Right cardiac atrium (tissue), 5 donors: Measurements from ENCODE around the gene FGF21. TPM values are rescaled to one million over a fixed set of nuclear protein-coding genes. Genes with fewer than 3 reads are reported as not detected.
"Not testable (repeated sequence)": the region's sequence is repeated elsewhere in the genome, so short reads cannot be mapped to it uniquely, and the experiment has no call there.

Experiments
- ATAC-seq, 2 donors: fragments of 200-7000 bp; cut with Tn5 transposase; one replicate each; pipeline versions ENCODE4 v1.8.0 to v1.9.1; 2020; ENCODE audit warnings: moderate library complexity in 2 of 2, mild to moderate bottlenecking in 1 of 2
- DNase-seq, 3 donors: peaks; one replicate each; pipeline ENCODE4 v3.0.0-alpha.2; 2020
- H3K27ac ChIP-seq: one replicate; pipeline ENCODE4 v1.5.1; 2013; ENCODE audit warnings: mild to moderate bottlenecking, low read length, control low read depth, moderate library complexity
- H3K27me3 ChIP-seq: one replicate; pipeline ENCODE4 v1.6.1; 2013; ENCODE audit not compliant: control insufficient read depth, insufficient read depth
- H3K4me1 ChIP-seq: one replicate; pipeline ENCODE4 v1.6.1; 2013; ENCODE audit warnings: low read length; ENCODE audit not compliant: control insufficient read depth, insufficient read depth
- H3K4me3 ChIP-seq: one replicate; pipeline ENCODE4 v1.5.1; 2013; ENCODE audit warnings: low read length, control low read depth
- H3K9me3 ChIP-seq: one replicate; pipeline ENCODE4 v1.6.1; 2013; ENCODE audit warnings: low read length; ENCODE audit not compliant: control insufficient read depth
- WGBS: extraction: QIAGEN DNeasy Blood & Tissue Kit; methylation state at CpG from one replicate; pipeline ENCODE4 v1.1.7; 2013; 5-methylcytosine and 5-hydroxymethylcytosine counted together
- intact Hi-C, 4 donors: fragments of 100-400 bp; cut with DNase I; formaldehyde crosslinking; loops; one replicate each; pipeline versions ENCODE4 v1.11.0 to v1.14.0; 2022 to 2023
- polyA plus RNA-seq: library from polyadenylated mRNA; stranded (reverse); fragments of 200-250 nt; gene quantifications from one replicate; pipeline ENCODE4 v1.2.3, GENCODE V29; 2013
- total RNA-seq, 4 donors: library from RNA; stranded (reverse); fragmentation: NEBNext Ultra II Directional; extraction: Animal tissue kit (Norgen Biotek cat#: 25700); gene quantifications; one replicate each; pipeline ENCODE4 v1.2.1, GENCODE V29; 2021
- donor health status: healthy with polysubstance abuse.
- donor health status: DM: no; HTN: yes; CAD: no.
- donor health status: DM: no; HTN: no; CAD: no.
- donor health status: DM: no; HTN: yes; CAD: no; lungs with severe emphysema.
- donor health status: DM: yes; HTN: yes; CAD: no.

FGF21 gene
- total and polyA plus RNA-seq, 5 donors, result not detected

DNA sequence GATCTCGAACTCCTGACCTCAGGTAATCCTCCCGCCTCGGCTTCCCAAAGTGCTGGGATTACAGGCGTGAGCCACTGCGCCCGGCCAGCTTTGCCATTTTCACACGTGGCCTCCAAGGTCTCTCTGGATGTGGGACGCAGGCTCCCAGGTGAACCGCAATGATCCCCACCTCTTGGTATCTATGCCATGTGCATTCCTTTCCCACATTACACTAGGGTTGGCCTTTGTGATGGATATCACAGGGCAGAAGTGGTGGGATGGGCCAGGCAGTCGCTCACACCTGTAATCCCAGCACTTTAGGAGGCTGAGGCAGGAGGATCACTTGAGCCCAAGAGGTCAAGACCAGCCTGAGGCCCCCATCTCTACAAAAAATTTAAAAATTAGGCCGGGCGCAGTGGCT, 22.4 kb downstream of the FGF21 start:
- no peaks in the 10 kb centered on the region for H3K27me3 ChIP-seq
- intact Hi-C loops, result no loop called here
- DNase-seq (no peak), ATAC-seq (no peak)
- H3K9me3 ChIP-seq, result no peaks in the 10 kb centered on the region
- H3K27ac ChIP-seq, result no peak overlapping the region
- H3K4me1 ChIP-seq, result peaks cover 2% of the 10 kb centered on the region
- 93% methylated on average over 12 of the region's 12 CpGs for WGBS
- H3K4me3 ChIP-seq, result no peak overlapping the region

DNA sequence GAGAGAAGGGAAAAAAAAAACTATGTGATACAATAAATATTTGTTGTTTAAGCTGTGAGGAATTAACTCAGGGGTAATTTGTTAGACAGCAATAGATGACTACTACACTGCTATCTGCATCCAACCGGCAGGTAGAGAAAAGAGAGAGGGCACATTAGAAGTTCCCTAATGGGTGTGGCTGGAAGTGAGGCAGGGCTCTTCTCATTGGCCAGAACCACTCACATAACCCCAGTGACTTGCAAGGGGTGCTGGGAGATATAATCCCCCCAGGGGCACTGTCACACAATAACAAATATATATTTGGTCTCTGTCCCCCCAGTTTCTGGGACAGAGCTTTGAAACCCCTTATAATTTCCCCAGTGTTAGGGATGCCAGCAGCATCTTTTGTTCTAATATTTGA, 24.3 kb downstream of the FGF21 start:
- intact Hi-C loops, result no loop called here
- no peak overlapping the region for H3K27ac ChIP-seq
- H3K4me3 ChIP-seq, result no peak overlapping the region
- no peaks in the 10 kb centered on the region for H3K27me3 ChIP-seq
- WGBS, result 52% methylated on average over 1 of the region's 1 CpG
- no peaks in the 10 kb centered on the region for H3K9me3 ChIP-seq
- no peak for DNase-seq
- ATAC-seq, result no peak
- peaks cover 2% of the 10 kb centered on the region for H3K4me1 ChIP-seq

DNA sequence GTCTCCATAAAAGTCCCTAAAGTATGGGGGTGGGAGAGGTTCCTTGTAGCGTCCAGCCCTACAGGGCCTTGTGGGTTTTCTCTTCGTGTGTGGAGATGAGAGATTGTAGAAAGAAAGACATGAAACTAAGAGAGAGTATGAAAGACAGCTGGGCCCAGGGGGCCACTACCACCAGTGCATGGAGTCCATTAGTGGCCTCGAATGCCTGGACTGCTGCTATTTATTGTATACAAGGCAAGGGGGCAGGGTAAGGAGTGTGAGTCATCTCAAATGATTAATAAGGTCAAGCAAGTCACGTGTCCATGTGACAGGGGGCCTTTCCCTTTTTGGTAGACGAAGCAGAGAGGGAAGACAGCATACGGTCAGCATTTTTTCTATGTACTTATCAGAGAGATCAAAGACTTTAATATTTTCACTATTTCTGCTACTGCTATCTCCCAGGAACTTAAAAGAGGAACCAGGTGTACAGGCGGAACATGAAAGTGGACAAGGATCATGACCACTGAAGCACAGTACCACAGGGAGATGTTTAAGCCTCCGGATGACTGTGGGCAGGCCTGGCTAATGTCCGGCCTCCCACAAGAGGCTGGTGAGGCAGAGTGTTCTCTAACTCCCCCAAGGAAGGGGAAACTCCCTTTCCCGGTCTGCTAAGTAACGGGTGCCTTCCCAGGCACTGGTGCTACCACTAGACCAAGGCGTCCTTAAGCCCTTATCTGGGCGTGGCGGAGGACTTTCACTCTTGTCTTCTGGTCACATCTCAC, 25.5 kb downstream of the FGF21 start:
- intact Hi-C loops, result no loop called here
- 53% methylated on average over 14 of the region's 14 CpGs for WGBS

DNA sequence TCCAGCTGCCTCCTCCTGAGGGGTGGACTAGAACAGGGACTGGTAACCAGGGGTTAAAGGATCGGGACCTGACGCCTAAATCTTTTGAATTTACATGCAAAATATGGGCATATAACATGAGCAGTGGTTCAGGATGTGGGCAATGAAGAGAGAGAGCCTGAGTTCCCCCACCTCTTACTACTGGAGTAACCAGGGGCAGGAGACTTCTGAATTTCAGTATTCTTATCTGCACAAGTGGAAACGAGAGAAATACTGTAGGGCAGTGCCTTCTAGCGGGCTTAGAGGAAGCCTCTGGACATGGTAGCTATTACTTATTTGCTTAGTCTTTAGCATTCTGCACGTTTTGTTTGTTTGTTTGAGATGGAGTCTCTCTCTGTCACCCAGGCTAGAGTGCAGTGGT, 29.2 kb downstream of the FGF21 start:
- no peak for DNase-seq
- 55% methylated on average over 5 of the region's 5 CpGs for WGBS
- H3K4me1 ChIP-seq, result peaks cover 2% of the 10 kb centered on the region
- intact Hi-C loops, result no loop called here
- no peaks in the 10 kb centered on the region for H3K27me3 ChIP-seq
- no peak overlapping the region for H3K4me3 ChIP-seq
- H3K27ac ChIP-seq, result no peak overlapping the region
- no peak for ATAC-seq
- H3K9me3 ChIP-seq, result no peaks in the 10 kb centered on the region

More for the DNA sequence above, 25.5 kb downstream of the FGF21 start:
- H3K4me3 ChIP-seq, result no peak overlapping the region
- DNase-seq (peak in 1 of 3 donors; percentile 28), ATAC-seq (peak; percentile 4 to 30)
- no peaks in the 10 kb centered on the region for H3K27me3 ChIP-seq
- peaks cover 2% of the 10 kb centered on the region for H3K4me1 ChIP-seq
- no peaks in the 10 kb centered on the region for H3K9me3 ChIP-seq
- peak overlapping the region; percentile 39 for H3K27ac ChIP-seq

DNA sequence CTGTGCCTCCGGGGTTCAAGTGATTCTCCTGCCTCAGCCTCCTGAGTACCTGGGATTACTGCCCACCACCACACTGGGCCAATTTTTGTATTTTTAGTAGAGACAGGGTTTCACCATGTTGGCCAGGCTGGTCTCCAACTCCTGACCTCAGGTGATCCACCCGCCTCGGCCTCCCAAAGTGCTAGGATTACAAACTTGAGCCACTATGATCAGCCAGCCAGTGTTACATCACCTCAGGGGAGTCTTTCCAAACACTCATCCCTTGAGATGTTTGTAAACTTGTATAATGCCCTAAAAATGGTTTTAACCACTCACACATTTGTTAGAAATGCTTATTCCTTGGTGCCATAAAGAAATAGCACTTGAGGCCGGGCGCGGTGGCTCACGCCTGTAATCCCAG, 31.1 kb downstream of the FGF21 start:
- 93% methylated on average over 7 of the region's 7 CpGs for WGBS
- peak in 1 of 3 donors; percentile 34 for DNase-seq
- H3K27me3 ChIP-seq, H3K27ac ChIP-seq, H3K9me3 ChIP-seq, H3K4me3 ChIP-seq, ATAC-seq, H3K4me1 ChIP-seq: not testable (repeated sequence)
- intact Hi-C loops, result loop anchor here in 1 of 4 donors (5.0 kb wide), 1 partner anchor 56 kb away; no protein-coding TSS in a partner anchor

DNA sequence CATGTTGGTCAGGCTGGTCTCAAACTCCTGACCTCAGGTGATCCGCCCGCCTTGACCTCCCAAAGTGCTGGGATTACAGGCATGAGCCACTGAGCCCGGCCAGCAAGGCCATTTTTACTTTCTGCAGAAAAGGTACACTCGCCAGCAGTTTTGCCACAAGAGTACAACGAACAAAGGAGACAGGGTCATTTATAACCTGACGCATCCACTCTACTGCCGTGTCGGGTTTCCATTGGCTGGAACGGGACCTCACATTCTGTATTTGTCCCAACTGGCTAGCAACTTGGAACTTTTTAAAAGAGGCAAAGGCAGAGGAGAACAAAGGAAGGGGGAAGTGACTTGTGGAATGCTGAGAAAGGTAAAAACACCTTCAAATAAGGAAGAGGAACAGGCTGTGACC, 32.0 kb downstream of the FGF21 start:
- H3K9me3 ChIP-seq, H3K4me1 ChIP-seq, ATAC-seq, H3K27ac ChIP-seq, H3K27me3 ChIP-seq, H3K4me3 ChIP-seq: not testable (repeated sequence)
- intact Hi-C loops, result loop anchor here in 1 of 4 donors (5.0 kb wide), 1 partner anchor 55 kb away; no protein-coding TSS in a partner anchor
- 91% methylated on average over 9 of the region's 9 CpGs for WGBS
- peak in 1 of 3 donors; percentile 12 for DNase-seq

DNA sequence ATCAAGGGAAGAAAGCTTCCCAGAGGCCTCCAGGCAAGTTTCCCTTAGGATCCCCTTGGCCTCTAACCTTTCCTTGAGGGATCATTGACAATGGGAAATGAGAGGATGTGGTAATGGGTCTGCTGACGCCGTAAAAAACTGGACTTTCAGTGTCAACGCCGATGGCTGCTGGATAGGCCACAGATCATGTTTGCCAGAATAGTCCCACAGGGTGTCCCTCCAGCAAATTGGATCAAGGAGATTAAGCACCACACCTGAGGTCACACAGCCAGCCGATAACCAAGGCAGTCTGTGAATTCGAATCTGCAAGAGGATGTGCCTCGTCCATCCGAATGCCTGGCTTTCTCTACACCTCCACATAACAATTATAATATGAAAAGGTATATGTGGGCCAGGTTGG, 37.9 kb downstream of the FGF21 start:
- no peaks in the 10 kb centered on the region for H3K9me3 ChIP-seq
- H3K4me1 ChIP-seq, result no peaks in the 10 kb centered on the region
- no peaks in the 10 kb centered on the region for H3K27me3 ChIP-seq
- no peak overlapping the region for H3K27ac ChIP-seq
- DNase-seq (peak in 1 of 3 donors; percentile 11), ATAC-seq (no peak)
- 77% methylated on average over 8 of the region's 8 CpGs for WGBS
- intact Hi-C loops, result loop anchor here in 3 of 4 donors (5.0 to 10.0 kb wide), 2 partner anchors 174 to 182 kb away; partner anchors contain the start of gene FTL (in 1 of the 3)
- H3K4me3 ChIP-seq, result no peak overlapping the region

DNA sequence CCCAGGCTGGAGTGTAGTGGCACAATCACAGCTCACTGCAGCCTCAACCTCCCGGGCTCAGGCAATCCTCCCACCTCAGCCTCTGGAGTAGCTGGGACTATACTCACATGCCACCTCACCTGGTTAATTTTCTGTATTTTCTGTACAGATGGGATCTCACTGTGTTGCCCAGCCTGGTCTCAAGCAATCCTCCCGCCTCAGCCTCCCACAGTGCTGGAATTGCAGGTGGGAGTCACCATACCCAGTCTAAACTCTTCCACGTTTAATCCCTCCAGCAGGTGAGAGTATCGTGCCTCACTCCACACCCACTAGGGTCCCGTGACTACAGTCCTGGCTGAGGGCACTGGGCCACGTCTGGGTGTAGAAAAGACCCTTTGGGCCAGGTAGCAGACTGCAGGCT, 39.0 kb downstream of the FGF21 start:
- H3K27me3 ChIP-seq, result no peaks in the 10 kb centered on the region
- DNase-seq (no peak), ATAC-seq (no peak)
- H3K4me3 ChIP-seq, result no peak overlapping the region
- no peak overlapping the region for H3K27ac ChIP-seq
- no peaks in the 10 kb centered on the region for H3K9me3 ChIP-seq
- WGBS, result 80% methylated on average over 6 of the region's 6 CpGs
- intact Hi-C loops, result loop anchor here in 3 of 4 donors (2.0 to 10.0 kb wide), 3 partner anchors 43 to 181 kb away; partner anchors contain the start of genes HSD17B14 (in 2 of the 3) and FTL (in 1 of the 3)
- H3K4me1 ChIP-seq, result no peaks in the 10 kb centered on the region

DNA sequence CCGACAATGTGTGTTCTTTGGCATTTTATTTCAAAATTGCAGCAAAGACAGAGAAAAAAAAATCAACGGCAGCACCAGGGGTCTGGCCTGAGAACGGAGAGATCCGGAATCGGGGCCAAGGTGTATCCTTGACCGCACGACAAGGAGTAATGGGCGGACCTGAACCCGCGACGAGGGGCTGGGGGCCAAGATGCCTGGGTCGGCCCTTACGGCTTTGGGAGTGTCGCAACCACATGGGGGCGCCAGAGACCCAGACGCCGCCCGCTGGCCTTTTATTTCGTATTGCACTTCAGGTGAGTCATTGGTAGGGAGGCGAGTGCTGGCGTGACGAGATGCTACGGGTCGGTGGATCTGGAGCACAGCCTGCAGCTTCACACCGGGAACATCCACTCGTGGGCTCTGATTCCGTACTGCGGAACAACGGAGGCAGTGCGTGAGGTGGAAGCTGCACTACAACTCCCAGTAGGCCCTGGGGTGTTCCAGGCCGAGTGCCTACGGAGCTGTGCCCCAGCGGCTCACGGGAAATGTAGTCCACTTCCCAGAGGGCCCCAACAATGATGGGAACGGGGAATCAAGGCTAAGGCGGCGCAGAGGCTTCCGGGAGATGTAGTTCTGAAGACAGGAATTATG, 39.8 kb downstream of the FGF21 start:
- peak; percentile 98 for ATAC-seq
- Histone ChIP-seq H3K27ac (peak overlapping the region; percentile 89), H3K9me3 (no peaks in the 10 kb centered on the region), H3K4me1 (no peaks in the 10 kb centered on the region), H3K27me3 (no peaks in the 10 kb centered on the region), H3K4me3 (peak overlapping the region; percentile 61)
- WGBS, result 2% methylated on average over 38 of the region's 38 CpGs
- peak; percentile 94 to 97 (median 96) for DNase-seq
- intact Hi-C loops, result loop anchor here (2.0 to 10.0 kb wide), 3 partner anchors 42 to 180 kb away; partner anchors contain the start of gene HSD17B14 (in 4 of the 4)

DNA sequence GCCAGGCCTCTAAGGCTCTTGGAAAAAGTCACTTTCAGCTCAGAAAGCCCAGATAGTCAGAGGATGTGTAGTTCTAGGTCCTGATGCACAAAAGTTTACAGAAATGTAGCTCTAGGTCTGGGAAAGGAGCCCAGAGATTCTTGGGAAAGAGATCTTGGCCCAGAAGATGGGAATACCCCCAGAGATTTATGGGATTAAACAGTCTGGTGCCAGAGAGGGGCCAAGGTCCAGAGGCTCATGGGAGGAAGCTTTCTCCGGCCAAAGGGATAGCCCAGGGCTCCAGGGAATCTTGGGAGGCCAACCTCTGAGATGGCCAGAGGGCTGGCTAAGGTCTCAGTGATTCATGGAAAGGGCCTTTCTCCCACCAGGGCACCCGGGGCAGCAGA, 40.4 kb downstream of the FGF21 start:
- peak; percentile 73 to 84 (median 79) for DNase-seq
- WGBS, result 39% methylated on average over 2 of the region's 2 CpGs

More for the DNA sequence above, 40.4 kb downstream of the FGF21 start:
- Histone ChIP-seq H3K9me3 (no peaks in the 10 kb centered on the region), H3K27me3 (no peaks in the 10 kb centered on the region), H3K4me1 (no peaks in the 10 kb centered on the region), H3K4me3 (no peak overlapping the region), H3K27ac (peak overlapping the region; percentile 89)
- intact Hi-C loops, result loop anchor here (2.0 to 10.0 kb wide), 4 partner anchors 19 to 179 kb away; partner anchors contain the start of gene HSD17B14 (in 4 of the 4)
- ATAC-seq, result peak; percentile 67 to 77
